Frontal cortex (tissue), 4 donors: ENCODE results near the gene KCNQ4. TPM values are rescaled to one million over a fixed set of nuclear protein-coding genes. Genes with fewer than 3 reads are reported as not detected.

Source experiments
- DNase-seq, 2 donors: peaks; one replicate each; pipeline ENCODE4 v3.0.0; 2012; ENCODE audit warnings: low spot score in 2 of 2
- FAIRE-seq: peaks from 2 replicates; lab custom pipeline; 2012; peaks lifted over from hg19 to GRCh38; lab: Jason Lieb, UNC
- total RNA-seq: library from RNA; depleted of rRNA; stranded (reverse); fragments of >200 nt; gene quantifications from one replicate; pipeline ENCODE4 v1.2.3, GENCODE V29; 2014
- donor health status: control.
- donor health status: control.
- donor health status: control.

Gene KCNQ4
- total RNA-seq, 1 donor from 2014 or later = 1.2 TPM

- DNase-seq = peak; percentile 56 to 72
- no peak for FAIRE-seq
These were observed 66.4 kb downstream of the KCNQ4 start for GRCh38 chr1:40849801-40850592.

GRCh38 chr1:40851643-40852042 lies 68.1 kb downstream of the KCNQ4 start:
- DNase-seq (no peak), FAIRE-seq (no peak)

- DNase-seq (no peak), FAIRE-seq (no peak)
These were observed 69.7 kb downstream of the KCNQ4 start for GRCh38 chr1:40853113-40853884.

GRCh38 chr1:40853885-40854170 lies 70.2 kb downstream of the KCNQ4 start:
- no peak for DNase-seq
- no peak for FAIRE-seq

GRCh38 chr1:40855513-40855912 lies 71.9 kb downstream of the KCNQ4 start:
- FAIRE-seq = no peak

GRCh38 chr1:40856116-40856515 lies 72.5 kb downstream of the KCNQ4 start:
- DNase-seq (no peak), FAIRE-seq (no peak)

More at GRCh38 chr1:40855513-40855912, 71.9 kb downstream of the KCNQ4 start:
- no peak for DNase-seq

GRCh38 chr1:40856656-40857302 lies 73.2 kb downstream of the KCNQ4 start:
- FAIRE-seq (no peak), DNase-seq (no peak)

- no peak for FAIRE-seq
These were observed 74.2 kb downstream of the KCNQ4 start for GRCh38 chr1:40857737-40858136.

GRCh38 chr1:40858856-40859416 lies 75.3 kb downstream of the KCNQ4 start:
- FAIRE-seq = no peak
- no peak for DNase-seq

More at GRCh38 chr1:40857737-40858136, 74.2 kb downstream of the KCNQ4 start:
- DNase-seq = no peak

- DNase-seq (no peak), FAIRE-seq (no peak)
These were observed 77.2 kb downstream of the KCNQ4 start for GRCh38 chr1:40860706-40861223.

GRCh38 chr1:40861224-40862003 lies 77.8 kb downstream of the KCNQ4 start:
- DNase-seq = peak; percentile 55 to 57
- FAIRE-seq = no peak

GRCh38 chr1:40862008-40862863 lies 78.6 kb downstream of the KCNQ4 start, which contains the start of gene CITED4:
Gene CITED4, minus strand, starts transcription at chr1:40862363. Its CDS starts 236 bp downstream, at chr1:40862127.
- FAIRE-seq (no peak), DNase-seq (peak; percentile 95 to 97)

- no peak for FAIRE-seq
- no peak for DNase-seq
These were observed 84.6 kb downstream of the KCNQ4 start for GRCh38 chr1:40868051-40868723.

GRCh38 chr1:40870135-40870728 lies 86.6 kb downstream of the KCNQ4 start:
- no peak for DNase-seq
- no peak for FAIRE-seq

- DNase-seq (no peak), FAIRE-seq (no peak)
These were observed 88.7 kb downstream of the KCNQ4 start for GRCh38 chr1:40872276-40872675.

GRCh38 chr1:40873863-40874472 lies 90.4 kb downstream of the KCNQ4 start:
- DNase-seq = no peak
- no peak for FAIRE-seq

GRCh38 chr1:40876436-40876761 lies 92.8 kb downstream of the KCNQ4 start:
- no peak for FAIRE-seq
- DNase-seq = no peak
